HG02973 (cell line): Measurements from ENCODE around the gene ACTN4.
"Not testable (repeated sequence)": the region's sequence is repeated elsewhere in the genome, so short reads cannot be mapped to it uniquely, and the experiment has no call there.

Experiments
- ATAC-seq: cut with Tn5 transposase; IDR thresholded peaks from one replicate; pipeline ENCODE4 v1.9.1; 2021; ENCODE audit warnings: moderate library complexity; ENCODE audit not compliant: unreplicated experiment

The ACTN4 gene

DNA sequence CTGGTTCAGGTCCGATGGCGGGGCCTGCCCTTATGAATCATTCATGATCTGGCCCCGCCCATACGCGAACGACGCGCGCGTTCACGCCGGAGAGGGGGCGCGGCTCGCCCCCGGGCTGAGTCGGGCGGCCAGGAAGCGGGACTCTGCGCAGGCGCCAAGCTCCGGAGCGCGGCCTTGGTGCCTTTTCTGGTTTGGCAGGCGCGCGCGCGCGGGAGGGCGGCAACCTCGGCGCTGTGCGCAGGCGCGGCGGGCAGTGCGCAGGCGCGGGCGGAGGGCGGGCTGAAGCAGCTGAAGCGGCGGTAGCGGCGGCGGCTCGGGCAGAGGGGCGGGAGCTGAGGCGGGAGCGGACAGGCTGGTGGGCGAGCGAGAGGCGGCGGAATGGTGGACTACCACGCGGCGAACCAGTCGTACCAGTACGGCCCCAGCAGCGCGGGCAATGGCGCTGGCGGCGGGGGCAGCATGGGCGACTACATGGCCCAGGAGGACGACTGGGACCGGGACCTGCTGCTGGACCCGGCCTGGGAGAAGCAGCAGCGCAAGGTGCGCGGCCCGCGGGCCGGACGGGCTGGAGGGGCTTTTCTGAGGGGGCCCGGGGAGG is at the start of gene ACTN4:
Gene ACTN4, plus strand, starts transcription at position 282 of the 598 bp plus-strand sequence. Its CDS starts 97 bp downstream, at position 379.
- ATAC-seq, result peak; percentile 77

DNA sequence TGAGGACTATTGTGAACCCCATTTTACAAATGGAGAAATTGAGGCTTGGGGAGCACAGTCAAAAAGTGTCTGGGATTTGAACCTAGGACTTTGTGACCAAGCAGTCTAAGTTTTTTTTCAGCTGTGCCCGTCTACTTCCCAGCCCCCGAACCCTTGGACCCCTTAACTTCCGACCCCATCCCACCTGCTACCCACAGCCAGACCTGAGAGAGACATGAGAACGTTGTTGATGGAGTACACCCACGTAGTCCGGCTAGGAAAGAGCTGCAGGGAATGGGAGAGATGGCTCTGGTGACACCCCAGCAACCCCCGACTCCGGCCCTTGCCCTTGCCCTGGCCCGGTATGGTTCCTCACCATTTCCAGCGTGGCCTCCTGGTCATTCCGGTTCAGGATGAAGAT is 47.7 kb upstream of the ACTN4 start:
- no peak for ATAC-seq

DNA sequence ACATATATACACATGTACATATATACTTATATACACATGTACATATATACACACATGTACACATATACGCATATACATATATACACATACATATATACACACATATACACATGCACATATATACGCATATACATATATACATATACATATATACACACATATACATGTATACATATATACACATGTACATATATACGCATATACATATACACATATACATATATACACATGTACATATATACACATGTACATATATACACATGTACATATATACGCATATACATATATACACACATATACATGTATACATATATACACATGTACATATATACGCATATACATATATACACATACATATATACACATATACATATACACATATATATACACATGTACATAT is 44.6 kb upstream of the ACTN4 start:
- not testable (repeated sequence) for ATAC-seq

DNA sequence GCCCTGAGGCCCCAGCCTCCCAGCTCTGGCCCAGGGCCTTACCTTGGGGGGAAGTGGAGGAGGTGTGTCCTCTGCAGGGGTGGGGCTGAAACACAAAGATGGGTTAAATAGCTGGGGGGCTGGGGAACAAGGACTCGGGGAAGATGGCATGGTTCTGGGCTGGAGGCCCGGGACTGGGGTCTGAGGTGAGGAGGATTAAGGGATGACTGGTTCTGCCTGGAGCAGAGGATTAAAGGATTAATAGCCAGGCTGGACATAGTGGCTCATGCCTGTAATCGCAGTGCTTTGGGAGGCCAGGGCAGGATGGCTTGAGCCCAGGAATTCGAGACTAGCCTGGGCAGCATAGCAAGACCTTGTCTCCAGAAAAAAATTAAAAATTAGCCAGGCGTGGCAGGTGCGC is 41.3 kb upstream of the ACTN4 start:
- ATAC-seq, result no peak

DNA sequence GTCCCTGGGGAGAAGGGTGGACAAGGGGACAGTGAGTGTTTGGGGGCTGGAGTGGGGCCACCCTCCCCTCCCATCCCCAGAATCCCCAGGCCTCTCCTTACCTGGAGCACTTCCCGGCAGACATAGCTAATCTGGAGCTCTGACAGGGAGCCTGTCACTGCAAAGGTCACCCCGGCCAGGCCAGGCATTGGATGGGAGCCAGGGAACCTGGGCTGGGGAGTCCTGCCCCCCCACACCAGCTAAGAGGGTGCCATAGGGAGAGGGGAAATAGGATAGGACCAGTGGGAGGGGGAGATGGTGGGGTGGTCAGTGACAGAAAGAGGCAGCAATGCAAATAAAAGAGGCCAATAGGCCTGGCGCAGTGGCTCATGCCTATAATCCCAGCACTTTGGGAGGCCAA is 33.2 kb upstream of the ACTN4 start:
- ATAC-seq, result no peak

DNA sequence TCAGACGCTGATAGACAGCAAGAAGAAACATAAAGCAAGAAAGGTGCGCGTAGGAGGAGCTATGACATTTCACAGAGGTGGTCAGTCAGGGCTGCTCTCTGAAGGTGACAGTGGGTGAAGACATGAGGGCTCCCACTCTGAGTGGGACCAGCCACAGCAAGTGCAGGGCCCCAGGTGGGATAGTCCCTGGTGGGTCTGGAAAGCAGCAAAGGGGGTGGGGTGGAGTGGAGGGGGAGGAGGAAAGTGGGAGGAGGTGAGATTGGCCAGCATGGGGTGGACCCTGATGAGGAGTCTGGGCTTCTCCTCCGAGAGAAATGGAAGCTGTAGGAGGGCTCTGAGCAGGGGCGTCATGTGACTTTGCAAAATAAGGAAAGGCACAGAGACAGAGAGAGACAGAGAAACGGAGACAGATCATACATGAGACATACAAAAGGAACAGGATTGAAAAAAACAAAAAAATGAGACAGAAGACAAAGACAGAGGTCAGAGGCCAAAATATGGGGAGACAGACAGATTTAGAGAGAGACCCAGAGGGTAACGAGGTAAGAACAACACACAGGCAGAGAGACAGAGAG is 32.4 kb upstream of the ACTN4 start:
- ATAC-seq, result no peak

DNA sequence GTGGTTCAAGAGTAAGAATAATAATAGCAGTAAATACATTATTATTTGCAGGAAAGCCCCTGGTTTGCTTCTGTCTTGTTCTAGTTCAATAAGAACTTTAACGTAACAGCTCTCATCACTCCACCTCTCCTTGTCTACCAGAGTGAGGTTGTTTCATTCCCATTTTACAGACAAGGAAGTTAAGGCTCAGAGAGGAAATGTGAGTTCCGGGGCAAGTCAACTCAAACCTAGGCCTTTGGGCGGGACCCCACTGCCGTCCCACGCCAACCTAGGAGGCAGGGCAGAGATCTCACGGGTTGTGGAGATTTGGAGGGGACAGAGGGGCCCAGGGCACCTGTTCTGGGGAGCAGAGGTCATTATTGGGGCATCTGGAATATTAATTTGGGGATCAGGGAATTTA is 31.2 kb upstream of the ACTN4 start:
- no peak for ATAC-seq

DNA sequence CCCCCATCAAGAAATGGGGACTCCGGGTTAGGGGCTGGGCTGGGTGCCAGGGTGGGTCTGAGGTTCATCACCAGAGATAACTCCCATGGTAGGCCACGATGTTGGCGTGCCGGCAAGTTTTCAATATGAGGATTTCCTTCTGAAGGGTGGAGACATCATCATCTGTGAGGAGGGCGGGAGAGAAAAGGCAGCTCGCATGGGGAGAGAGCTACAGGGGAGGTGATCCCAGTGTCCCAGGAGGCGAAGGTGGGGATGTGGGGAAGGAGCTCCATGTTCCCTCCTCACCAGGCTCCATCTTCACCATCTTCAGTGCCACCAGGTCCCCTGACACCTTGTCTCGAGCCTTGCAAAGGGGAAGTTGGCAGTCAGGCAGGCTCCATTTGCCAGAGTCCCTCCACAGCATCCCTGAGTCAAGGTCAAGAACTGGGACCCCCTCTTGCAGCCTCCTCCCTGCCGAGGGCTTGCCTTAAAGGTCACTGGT is 30.1 kb upstream of the ACTN4 start:
- no peak for ATAC-seq

DNA sequence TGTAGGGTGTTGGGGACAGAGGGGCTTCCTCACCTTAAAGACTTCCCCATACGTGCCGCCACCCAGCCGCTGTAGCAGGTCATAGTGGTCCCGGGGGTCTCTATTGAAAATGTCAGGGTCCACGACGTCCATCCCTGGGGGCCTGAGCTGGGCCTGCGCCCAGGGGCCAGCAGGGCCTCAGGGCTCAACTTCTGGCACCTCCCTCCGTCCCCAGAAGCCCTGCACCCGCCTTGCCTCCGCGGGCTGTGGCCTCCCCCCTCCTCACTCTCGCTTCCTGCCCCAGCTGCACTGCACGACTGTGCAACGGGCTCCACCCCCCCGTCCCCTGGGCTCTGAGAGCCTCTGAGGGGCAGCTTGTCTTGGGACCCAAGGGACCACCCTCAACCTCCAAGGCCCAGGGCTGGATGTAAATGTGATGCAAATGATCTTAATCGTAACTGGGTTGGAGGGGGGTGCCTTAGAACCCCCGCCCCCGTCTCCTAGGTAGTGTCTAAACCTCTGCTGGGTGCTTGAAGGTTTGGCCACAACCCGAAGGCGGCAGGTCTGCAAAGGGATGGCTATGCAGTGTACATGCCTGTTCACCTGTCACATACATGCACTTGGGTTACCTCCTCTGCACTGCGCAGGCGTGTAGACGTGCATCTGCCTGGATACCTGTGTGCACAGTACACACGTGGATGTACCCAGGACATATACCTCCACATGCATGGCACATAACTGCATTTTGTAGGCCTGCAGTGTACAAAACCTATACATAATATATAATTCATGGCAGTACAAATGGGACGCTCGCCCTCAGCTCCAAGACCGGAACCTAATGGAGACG is 29.5 kb upstream of the ACTN4 start, which contains the start of gene MAP4K1:
Gene MAP4K1, minus strand, starts transcription at position 190 of the 826 bp plus-strand sequence. Its CDS starts 58 bp downstream, at position 132.
- peak; percentile 44 for ATAC-seq

DNA sequence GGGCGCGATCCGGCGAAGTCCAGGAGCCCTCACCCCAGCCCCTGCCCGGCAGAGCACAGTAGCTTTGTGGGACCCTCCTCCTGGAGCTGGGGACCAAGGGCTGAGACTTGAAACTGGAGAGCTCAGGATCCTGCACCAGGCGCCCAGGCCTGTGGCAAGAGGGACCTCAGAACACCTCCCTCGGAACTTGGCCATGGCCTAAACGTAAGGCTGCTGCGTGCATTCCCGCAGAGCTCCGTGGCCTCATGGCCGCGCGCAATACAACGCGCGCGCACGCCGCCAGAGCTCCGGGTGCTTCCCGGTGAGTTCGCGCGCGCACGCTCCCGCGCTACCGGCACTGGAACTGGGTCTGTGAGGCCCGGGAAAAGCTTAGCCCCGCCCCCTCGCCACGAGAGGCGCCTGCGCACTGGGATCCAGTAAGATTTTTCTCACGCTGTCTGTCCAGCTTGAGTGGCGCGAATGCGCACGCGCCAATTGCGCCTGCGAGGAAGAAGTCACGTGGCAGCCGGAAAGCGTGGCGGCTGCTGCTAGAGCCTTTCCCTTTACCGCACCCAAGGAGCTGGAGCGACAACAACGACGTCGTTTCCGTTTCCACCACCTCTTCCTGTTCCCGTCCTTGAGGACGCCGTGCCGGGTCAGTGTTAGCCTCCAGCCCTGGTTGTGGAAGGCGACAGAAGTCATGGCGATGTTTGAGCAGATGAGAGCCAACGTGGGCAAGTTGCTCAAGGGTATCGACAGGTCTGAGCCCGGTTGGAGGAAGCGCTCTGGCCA is 28.7 kb upstream of the ACTN4 start, which contains the start of gene EIF3K:
Gene EIF3K, plus strand, starts transcription at position 599 of the 771 bp plus-strand sequence. Its CDS starts 81 bp downstream, at position 680.
- peak; percentile 53 for ATAC-seq

DNA sequence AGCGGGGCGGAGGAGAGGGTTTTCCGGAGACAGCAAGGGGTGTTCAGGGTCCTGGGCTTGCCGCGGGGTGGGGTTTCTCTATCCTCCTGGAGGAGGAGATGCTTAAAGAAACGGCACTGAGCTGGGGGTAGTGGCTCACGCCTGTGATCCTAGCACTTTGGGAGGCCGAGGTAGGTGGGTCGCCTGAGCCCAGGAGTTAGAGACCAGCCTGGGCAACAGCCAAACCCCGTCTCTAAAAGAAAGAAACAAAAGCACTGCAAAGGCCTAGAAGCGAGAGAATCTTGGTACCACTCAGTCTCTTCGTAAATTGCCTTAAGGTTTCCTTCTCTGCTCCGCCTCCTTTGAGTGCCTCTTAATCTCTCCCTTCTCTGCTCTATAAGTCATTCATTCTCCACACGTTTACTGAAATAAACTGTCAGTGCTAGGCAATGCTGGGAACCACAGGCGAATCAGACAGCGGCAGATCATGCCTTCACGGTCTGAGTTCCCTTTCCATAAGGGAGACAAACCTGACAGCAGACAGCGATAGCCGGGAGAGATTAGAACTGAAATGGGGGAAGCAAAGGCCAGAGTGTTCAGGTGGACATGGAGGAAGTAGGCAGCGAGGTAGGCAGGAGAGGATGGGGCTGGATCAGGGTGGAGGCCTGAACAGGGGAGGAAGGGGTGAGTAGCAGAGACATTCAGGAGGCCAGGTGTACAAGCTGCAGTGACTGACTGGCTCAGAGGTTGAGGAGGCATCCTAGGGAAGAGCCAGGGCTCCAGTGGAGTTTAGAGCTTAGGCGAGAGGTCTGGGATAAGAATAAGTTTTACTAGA is 27.9 kb upstream of the ACTN4 start:
- no peak for ATAC-seq

DNA sequence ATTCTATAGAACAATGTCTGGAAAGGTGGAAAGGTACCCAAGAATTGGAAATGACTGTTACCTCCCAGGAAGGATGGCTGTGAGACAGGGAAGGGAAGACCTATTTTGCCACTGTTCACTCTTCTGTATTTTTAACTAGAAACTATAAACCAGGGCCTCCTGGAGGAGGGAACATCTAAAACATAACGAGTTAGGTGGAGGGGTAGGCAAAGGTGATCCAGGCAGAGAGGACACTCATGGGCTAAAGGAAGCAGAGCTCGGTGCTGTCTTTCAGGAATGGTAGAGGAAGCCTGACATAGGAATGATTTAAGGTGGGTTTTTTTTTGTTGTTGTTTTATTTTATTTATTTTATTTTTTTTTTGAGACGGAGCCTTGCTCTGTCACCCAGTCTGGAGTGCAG is 22.6 kb upstream of the ACTN4 start:
- ATAC-seq, result no peak

DNA sequence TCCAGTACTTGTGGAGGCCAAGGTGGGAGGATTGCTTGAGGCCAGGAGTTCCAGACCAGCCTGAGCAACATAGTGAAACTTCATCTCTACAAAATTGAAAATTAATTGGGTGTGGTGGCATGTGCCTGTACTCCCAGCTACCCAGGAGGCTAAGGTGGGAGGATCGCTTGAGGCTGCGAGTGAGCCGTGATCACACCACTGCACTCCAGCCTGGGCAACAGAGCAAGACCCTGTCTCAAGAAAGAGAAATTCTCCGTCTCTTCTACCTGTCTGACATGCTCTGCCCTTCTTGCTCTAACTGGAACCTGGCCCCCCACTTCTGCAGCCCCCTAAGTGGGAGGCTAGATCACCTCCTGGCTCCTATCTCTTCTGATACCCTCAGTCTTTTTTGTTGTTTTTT is 21.0 kb upstream of the ACTN4 start:
- ATAC-seq, result no peak

DNA sequence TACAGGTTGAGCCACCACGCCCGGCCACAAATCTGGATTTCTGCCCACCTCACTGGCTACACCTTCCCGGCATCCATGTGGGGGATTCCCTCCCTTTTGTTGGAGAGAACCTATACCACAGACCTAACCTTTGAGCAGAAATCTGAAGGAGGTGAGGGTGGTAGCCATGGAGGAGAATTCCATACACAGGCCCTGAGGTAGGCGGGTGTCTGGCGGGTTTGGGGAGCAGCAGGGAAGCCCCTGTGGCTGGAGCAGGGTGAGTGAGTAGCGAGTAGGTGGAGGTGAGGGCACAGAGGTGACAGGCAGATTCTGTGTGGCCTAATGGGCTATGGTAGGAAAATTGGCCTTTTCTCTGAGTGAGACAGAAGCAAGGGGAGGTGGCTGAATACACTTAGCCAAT is 17.9 kb upstream of the ACTN4 start:
- no peak for ATAC-seq

DNA sequence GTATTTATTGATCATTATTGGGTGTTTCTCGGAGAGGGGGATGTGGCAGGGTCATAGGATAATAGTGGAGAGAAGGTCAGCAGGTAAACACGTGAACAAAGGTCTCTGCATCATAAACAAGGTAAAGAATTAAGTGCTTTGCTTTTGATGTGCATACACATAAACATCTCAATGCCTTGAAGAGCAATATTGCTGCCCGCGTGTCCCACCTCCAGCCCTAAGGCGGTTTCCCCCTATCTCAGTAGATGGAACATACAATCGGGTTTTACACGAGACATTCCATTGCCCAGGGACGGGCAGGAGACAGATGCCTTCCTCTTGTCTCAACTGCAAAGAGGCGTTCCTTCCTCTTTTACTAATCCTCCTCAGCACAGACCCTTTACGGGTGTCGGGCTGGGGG is 16.1 kb upstream of the ACTN4 start:
- not testable (repeated sequence) for ATAC-seq

DNA sequence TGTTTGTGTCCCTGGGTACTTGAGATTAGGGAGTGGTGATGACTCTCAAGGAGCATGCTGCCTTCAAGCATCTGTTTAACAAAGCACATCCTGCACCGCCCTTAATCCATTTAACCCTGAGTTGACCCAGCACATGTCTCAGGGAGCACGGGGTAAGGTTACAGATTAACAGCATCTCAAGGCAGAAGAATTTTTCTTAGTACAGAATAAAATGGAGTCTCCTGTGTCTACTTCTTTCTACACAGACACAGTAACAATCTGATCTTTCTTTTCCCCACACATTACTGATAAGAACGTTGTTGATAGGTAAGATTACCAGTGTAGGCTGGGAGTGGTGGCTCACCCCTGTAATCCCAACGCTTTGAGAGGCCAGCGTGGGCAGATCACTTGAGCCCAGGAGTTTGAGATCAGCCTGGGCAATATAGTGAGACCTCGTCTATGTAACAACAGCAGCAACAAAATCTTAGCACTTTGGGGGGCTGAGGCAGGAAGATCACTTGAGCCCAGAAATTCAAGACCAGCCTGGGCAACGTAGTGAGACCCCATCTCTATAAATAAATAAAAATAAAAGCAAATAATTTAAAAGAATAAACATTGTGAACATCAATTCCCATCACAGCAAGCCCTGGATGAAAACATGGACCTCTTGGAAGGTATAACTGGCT is 15.5 kb upstream of the ACTN4 start:
- ATAC-seq, result not testable (repeated sequence)

DNA sequence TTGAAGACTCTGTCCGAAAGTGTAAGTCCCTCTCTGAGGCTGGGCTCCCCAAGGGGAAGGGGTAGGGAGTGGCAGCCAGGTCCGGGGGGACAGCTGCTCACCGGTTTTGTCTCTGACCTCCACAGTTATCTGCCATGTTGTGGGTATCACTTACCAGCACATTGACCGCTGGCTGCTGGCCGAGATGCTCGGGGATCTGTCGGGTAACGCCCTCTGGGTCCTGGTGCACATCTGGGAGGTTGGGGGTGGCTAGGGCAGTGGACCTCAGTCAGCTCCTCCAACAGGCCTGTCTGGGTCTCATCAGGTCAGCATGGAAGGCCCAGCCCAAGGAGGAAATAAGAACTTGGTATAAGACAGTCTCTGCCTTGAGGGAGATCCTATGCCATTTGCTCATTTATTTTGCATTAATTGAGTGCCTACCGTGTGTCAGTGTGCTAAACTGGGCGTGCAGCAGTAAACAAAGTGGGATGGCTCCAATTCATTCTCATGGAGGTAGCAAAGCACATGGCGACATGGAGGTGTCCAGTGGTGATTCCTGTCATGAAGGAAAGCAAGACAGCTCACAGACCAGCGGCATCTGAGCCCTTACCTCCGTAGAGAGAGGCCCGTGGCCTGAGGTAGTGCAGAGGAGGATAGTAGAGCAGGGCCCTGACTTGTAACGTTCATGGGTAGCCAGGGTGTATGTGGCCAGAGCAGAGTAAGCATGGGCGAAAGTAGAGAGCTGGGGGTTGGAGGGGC is 14.8 kb upstream of the ACTN4 start:
- no peak for ATAC-seq

DNA sequence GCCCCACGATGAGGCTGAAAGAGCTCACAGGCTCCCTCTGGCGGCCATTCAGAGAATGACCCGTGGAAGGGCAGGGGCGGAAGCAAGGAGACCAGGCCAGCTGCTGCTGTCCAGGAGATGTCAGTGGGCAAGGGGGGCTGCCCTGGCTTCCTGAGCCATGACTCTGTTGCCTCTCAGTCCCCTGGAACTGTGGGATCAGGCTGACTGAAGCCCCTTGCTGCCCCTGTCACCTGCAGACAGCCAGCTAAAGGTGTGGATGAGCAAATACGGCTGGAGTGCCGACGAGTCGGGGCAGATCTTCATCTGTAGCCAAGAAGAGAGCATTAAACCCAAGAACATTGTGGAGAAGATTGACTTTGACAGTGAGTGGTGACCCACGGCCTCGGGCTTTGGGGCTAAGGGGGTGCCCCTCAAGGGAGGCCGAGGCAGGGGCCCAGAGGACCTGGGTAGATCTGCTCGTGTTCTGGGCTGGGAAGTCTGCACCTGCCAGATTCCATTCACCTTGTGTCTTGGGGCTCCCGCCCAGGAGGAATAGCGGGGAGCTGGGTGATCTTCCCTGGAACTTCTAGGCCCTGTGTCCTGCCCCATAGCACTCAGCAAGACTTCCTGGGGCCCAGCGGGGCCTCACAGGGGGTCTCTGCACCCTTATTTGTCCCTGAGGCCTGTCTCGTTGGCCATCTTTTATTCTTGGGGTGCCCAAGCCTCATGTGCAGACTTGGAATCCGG is 12.5 kb upstream of the ACTN4 start:
- no peak for ATAC-seq
